Fibroblast of villous mesenchyme (primary cell): ENCODE data around the gene RAB25. TPM values are rescaled to one million over a fixed set of nuclear protein-coding genes. Genes with fewer than 3 reads are reported as not detected.

ENCODE experiments used
- DNase-seq: peaks from one replicate; pipeline ENCODE4 v3.0.0-alpha.2; 2010; ENCODE audit warnings: low read depth
- H3K4me3 ChIP-seq: 2 replicates; pipeline ENCODE4 v1.5.1; 2011; ENCODE audit warnings: low read depth, mild to moderate bottlenecking, low read length
- total RNA-seq: library from RNA; depleted of rRNA; stranded (reverse); fragments of >200 nt; gene quantifications from 2 replicates; pipeline ENCODE4 v1.2.3, GENCODE V29; 2012
- TF ChIP-seq, protein P1 (sequence below): IDR thresholded peaks from 2 replicates; pipeline ENCODE4 v1.5.1; 2012; ENCODE audit warnings: low read depth, mild to moderate bottlenecking, low read length; ENCODE audit not compliant: insufficient read depth

RAB25 gene
- total RNA-seq, 1 donor = not detected

DNA sequence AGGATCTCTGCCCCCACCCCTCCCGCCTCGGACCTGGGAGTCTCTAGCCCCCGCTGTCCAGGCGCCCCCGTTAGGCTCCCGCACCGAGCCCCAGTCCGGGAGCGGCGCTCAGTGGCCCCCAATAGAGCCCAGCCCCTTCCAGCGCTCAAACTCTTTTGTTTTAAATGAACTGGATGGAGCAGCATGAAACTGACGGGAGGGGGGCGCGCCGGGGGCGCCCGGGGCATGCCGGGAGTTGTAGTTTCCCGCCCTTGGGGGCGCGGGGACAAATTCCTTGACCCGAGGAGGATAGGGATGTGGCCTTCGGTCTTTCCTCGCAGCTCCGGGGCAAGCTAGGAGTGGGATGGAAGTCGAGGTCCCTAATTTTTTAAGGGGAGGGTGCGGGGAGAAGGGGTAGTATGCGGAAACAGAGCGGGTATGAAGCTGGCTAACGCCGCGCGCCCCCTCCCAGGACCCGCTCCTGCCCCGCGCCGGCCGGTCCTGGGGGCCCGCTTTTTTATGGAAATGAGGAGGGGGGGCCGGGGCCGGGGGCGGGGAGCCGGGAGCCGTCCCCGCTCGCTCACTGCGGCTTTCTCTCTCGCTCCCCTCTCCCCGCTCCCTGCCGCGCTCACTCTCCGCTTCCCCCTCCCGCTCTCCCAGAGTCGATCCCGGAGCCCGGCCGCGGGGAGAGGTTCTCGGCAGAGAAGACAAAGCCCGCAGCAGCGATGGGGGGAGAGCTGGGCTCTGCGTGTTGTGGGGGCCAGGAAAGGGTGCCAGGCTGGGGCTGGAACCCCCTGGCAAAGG lies 21.5 kb downstream of the RAB25 start, which contains the start of gene MEX3A:
TSS of gene MEX3A (minus strand) at position 157 of the 783 bp plus-strand sequence. CDS start 467 bp downstream, outside the sequence.
- TF ChIP-seq, protein P1, sequence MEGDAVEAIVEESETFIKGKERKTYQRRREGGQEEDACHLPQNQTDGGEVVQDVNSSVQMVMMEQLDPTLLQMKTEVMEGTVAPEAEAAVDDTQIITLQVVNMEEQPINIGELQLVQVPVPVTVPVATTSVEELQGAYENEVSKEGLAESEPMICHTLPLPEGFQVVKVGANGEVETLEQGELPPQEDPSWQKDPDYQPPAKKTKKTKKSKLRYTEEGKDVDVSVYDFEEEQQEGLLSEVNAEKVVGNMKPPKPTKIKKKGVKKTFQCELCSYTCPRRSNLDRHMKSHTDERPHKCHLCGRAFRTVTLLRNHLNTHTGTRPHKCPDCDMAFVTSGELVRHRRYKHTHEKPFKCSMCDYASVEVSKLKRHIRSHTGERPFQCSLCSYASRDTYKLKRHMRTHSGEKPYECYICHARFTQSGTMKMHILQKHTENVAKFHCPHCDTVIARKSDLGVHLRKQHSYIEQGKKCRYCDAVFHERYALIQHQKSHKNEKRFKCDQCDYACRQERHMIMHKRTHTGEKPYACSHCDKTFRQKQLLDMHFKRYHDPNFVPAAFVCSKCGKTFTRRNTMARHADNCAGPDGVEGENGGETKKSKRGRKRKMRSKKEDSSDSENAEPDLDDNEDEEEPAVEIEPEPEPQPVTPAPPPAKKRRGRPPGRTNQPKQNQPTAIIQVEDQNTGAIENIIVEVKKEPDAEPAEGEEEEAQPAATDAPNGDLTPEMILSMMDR = no peak
- H3K4me3 ChIP-seq = peak within 1 kb of the TSS; percentile 88
- peak; percentile 65 for DNase-seq

DNA sequence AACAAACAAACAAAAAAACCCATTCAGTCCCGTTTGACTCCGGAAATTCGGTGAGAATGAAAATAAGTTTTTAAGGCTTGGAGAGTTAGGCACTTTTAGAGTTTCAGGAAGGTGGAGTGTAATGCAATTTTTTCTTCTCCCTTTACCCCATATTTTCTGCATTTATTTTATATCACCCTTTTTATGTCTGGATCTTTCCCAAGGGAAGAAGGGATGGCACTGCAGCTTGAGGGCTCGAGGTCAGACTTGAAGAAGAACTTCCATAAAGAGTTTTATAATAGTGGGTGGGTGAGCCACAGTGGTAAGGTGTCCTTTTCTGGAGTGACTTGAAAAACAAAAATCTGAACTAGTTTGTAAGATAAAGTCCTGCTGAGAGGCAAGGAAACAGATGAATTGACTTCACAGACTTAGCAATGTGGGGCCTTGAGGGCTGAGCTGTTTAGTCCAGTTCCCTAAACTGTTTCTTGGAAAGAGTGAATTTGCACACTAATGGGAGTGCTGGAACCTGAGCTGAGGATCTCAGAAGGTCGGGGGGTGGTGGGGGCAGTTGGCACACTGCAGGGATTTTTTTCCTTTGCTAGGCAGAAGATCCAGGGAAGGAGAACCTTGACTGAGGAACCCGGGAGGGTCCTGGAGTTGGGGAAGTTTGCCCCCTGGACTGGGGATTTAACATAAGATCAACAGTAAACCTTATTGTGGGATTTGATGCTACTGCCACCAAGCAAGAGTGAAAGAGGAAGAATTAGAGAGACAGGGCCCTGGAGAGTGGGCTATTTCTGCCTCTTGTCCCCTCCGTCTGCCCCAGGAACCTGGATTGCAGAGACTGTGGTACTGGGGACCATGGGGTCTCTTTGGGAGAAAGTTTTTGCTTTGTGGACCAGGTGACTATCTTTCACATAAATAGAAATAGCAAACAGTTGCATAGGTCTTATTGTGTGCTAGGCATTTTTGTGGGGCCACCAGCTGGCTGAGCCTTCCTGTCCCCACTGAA lies 23.1 kb downstream of the RAB25 start:
- DNase-seq = no peak
- no peak overlapping the region for H3K4me3 ChIP-seq

DNA sequence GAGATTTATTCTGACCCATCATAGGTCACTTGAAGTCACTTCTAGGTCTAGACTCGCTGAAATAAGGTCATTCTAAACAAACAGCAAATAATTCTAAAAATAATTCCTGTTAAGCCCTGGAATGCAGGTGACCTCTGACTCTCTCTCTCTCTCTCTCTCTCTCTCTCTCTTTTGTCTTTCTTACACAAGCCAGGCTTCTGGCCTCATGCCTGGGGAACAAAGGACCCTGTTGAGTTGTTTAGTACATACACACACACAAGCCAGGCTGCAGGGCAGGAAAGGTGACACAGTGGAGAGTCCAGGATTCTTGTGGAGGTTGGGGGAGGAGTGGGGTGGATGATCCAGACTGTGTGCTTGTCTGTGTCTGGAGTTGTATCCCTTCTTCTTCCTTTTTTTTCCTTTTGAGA lies 25.3 kb downstream of the RAB25 start:
- peak; percentile 70 for DNase-seq
- H3K4me3 ChIP-seq = no peak overlapping the region

More for the DNA sequence above, 23.1 kb downstream of the RAB25 start:
- TF ChIP-seq, protein P1 = no peak

DNA sequence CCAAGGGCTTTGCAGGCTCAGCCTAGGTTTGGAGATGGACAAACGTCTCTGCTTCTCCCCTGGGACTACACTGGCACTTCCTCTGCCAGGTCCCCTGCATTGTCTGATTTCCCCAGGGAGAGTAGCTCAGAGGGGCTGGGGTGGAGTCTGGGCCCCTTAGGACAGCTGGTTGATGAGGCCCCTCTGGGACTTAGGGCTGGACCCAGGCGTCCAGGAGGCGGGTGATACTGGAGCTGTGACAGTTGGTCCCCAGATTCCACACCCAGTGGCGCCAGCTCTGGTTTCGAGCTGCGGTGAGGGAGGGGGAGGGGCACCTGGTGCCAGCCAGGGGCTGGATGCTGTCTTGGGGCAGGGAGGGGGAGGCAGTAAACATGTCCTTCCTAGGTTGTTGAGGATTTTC lies 28.7 kb downstream of the RAB25 start:
- TF ChIP-seq, protein P1 = no peak
- no peak for DNase-seq
- H3K4me3 ChIP-seq = no peak overlapping the region

More for the DNA sequence above, 25.3 kb downstream of the RAB25 start:
- TF ChIP-seq, protein P1 = no peak

DNA sequence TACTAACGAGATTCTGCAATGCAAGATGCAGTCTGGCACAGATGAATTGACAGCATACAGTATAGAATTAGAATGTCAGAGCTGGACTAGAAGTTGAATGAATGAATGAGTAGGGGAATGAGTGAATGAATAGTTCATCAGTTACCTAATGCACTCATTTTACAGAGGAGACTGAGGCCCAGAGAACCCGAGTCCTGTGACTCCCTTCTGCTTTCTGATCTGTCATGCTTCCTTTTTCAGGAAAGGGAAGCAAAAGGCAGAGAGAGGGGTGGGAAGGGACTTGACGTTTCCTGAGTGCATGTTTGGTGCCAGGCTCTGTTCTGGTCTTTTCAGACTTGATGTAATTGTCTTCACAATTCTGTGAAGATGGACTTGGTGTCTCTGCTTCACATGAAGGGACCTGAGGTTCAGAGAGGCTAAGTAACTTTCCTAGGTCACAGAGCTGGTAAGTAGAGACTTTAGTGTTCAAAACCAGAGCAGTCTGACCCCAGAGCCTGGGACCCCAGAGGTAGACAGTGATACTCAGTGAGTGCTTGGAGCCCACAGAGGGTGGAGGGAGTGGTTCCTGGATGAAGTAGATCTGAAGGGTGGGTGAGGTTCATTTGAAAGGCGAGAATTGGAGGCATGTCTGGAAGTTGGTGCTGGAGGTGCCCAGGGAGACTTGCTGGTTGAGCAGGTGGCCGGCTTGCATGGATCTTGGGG lies 29.3 kb downstream of the RAB25 start:
- H3K4me3 ChIP-seq = no peak overlapping the region
- TF ChIP-seq, protein P1 = no peak
- DNase-seq = no peak

DNA sequence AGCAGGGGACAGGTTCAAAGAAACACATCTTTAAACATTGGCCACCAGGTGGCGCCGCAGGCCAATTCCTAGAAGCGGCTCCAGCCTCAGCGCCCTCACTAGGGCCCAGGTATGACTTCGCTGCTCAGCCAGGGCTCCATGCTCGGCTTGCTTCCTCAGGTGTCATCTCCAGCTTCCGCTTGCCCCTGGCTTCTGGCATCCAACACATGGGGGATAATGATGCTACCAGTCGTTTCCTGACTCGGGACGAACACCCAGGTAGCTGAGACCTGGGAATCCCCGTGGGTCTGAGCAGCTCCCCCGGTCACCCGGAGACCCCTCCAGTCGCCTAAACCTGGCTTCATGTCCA lies 29.9 kb downstream of the RAB25 start:
- DNase-seq = peak; percentile 81
- TF ChIP-seq, protein P1 = peak; percentile 71
- no peak overlapping the region for H3K4me3 ChIP-seq
